Activated naive CD8-positive, alpha-beta T cell treated with anti-CD3 and anti-CD28 coated beads, Interleukin-2, amount 50 U/mL, for 16 hours (primary cell): Measurements from ENCODE around the gene IDI1.
"Not testable (repeated sequence)": the region's sequence is repeated elsewhere in the genome, so short reads cannot be mapped to it uniquely, and the experiment has no call there.

Source experiments
- DNase-seq: peaks from one replicate; pipeline ENCODE4 v3.0.0-alpha.2; 2020; ENCODE audit warnings: low read depth, low spot score

IDI1 gene

GRCh38 chr10:1034758-1035157, 14.2 kb downstream of the IDI1 start:
- DNase-seq = no peak

- no peak for DNase-seq
Measured at GRCh38 chr10:1033601-1034000, 15.3 kb downstream of the IDI1 start.

- DNase-seq = no peak
Measured at GRCh38 chr10:1029838-1030237, 19.1 kb downstream of the IDI1 start.

- no peak for DNase-seq
Measured at GRCh38 chr10:1026578-1026977, 22.3 kb downstream of the IDI1 start.

GRCh38 chr10:1025683-1026082, 23.2 kb downstream of the IDI1 start, which contains the start of gene IDI2:
IDI2 (minus strand) TSS chr10:1025859; CDS start chr10:1024723, 1,136 bp downstream.
- no peak for DNase-seq

GRCh38 chr10:1024103-1024502, 24.8 kb downstream of the IDI1 start:
- DNase-seq = no peak

- DNase-seq = no peak
Measured at GRCh38 chr10:1022413-1022812, 26.5 kb downstream of the IDI1 start.

- DNase-seq = no peak
Measured at GRCh38 chr10:1020958-1021357, 28.0 kb downstream of the IDI1 start.

GRCh38 chr10:1020460-1020859, 28.5 kb downstream of the IDI1 start:
- no peak for DNase-seq

- no peak for DNase-seq
Measured at GRCh38 chr10:1019362-1019761, 29.6 kb downstream of the IDI1 start.

- no peak for DNase-seq
Measured at GRCh38 chr10:1015688-1016087, 33.2 kb downstream of the IDI1 start.

GRCh38 chr10:1011696-1012095, 37.2 kb downstream of the IDI1 start:
- DNase-seq = no peak

- DNase-seq = no peak
Measured at GRCh38 chr10:1010703-1011102, 38.2 kb downstream of the IDI1 start.

GRCh38 chr10:1009947-1010346, 39.0 kb downstream of the IDI1 start:
- not testable (repeated sequence) for DNase-seq

GRCh38 chr10:1009071-1009494, 39.8 kb downstream of the IDI1 start:
- DNase-seq = no peak

GRCh38 chr10:1007583-1007982, 41.3 kb downstream of the IDI1 start:
- no peak for DNase-seq

- DNase-seq = no peak
Measured at GRCh38 chr10:1006573-1006972, 42.3 kb downstream of the IDI1 start.

- DNase-seq = no peak
Measured at GRCh38 chr10:1003884-1004670, 44.8 kb downstream of the IDI1 start.

GRCh38 chr10:1002425-1003006, 46.4 kb downstream of the IDI1 start:
- DNase-seq = no peak

GRCh38 chr10:997266-998022, 51.5 kb downstream of the IDI1 start:
- DNase-seq = no peak

- DNase-seq = no peak
Measured at GRCh38 chr10:996031-996430, 52.9 kb downstream of the IDI1 start.

GRCh38 chr10:995559-995926, 53.4 kb downstream of the IDI1 start:
- no peak for DNase-seq
